ENCODE results near the gene IL17B.
"Not testable (repeated sequence)": the region's sequence is repeated elsewhere in the genome, so short reads cannot be mapped to it uniquely, and the experiment has no call there.

Gene IL17B

GRCh38 chr5:149401051-149401450, 22.0 kb upstream of the IL17B start:
- peak overlapping the region in 1 of 2 donors; percentile 48 for H3K27ac ChIP-seq (ENCODE audit: low read depth in 2 of 2, low read length in 2 of 2)
- H3K9ac ChIP-seq (ENCODE audit: low read depth in 1 of 2, low read length in 2 of 2): no peak overlapping the region
- H3K4me3 ChIP-seq (ENCODE audit: low read length in 2 of 2): no peak overlapping the region
- no peaks in the 10 kb centered on the region for H3K9me3 ChIP-seq (ENCODE audit: control insufficient read depth in 2 of 2, low read length in 2 of 2)
- H3K36me3 ChIP-seq (ENCODE audit: control insufficient read depth in 2 of 2, insufficient read depth in 2 of 2, low read length in 2 of 2): no peaks in the 10 kb centered on the region
- H3K27me3 ChIP-seq (ENCODE audit: control insufficient read depth in 2 of 2, insufficient read depth in 2 of 2, low read length in 2 of 2): no peaks in the 10 kb centered on the region
- H3K4me1 ChIP-seq (ENCODE audit: control insufficient read depth in 2 of 2, insufficient read depth in 2 of 2, low read length in 2 of 2): peaks cover 3 to 4% of the 10 kb centered on the region in 2 donors

- Histone ChIP-seq H3K36me3 (ENCODE audit: control insufficient read depth in 2 of 2, insufficient read depth in 2 of 2, low read length in 2 of 2) (no peaks in the 10 kb centered on the region), H3K9ac (ENCODE audit: low read depth in 1 of 2, low read length in 2 of 2) (no peak overlapping the region), H3K4me3 (ENCODE audit: low read length in 2 of 2) (no peak overlapping the region), H3K4me1 (ENCODE audit: control insufficient read depth in 2 of 2, insufficient read depth in 2 of 2, low read length in 2 of 2) (peaks cover 3 to 4% of the 10 kb centered on the region in 2 donors), H3K27ac (ENCODE audit: low read depth in 2 of 2, low read length in 2 of 2) (peak overlapping the region; percentile 35 to 48), H3K9me3 (ENCODE audit: control insufficient read depth in 2 of 2, low read length in 2 of 2) (no peaks in the 10 kb centered on the region), H3K27me3 (ENCODE audit: control insufficient read depth in 2 of 2, insufficient read depth in 2 of 2, low read length in 2 of 2) (no peaks in the 10 kb centered on the region)
These were observed 21.2 kb upstream of the IL17B start for GRCh38 chr5:149400304-149400703.

- Histone ChIP-seq H3K36me3 (ENCODE audit: control insufficient read depth in 2 of 2, insufficient read depth in 2 of 2, low read length in 2 of 2) (no peaks in the 10 kb centered on the region), H3K27me3 (ENCODE audit: control insufficient read depth in 2 of 2, insufficient read depth in 2 of 2, low read length in 2 of 2) (no peaks in the 10 kb centered on the region), H3K27ac (ENCODE audit: low read depth in 2 of 2, low read length in 2 of 2) (peak overlapping the region; percentile 35 to 48), H3K9me3 (ENCODE audit: control insufficient read depth in 2 of 2, low read length in 2 of 2) (no peaks in the 10 kb centered on the region), H3K4me3 (ENCODE audit: low read length in 2 of 2) (no peak overlapping the region), H3K9ac (ENCODE audit: low read depth in 1 of 2, low read length in 2 of 2) (no peak overlapping the region), H3K4me1 (ENCODE audit: control insufficient read depth in 2 of 2, insufficient read depth in 2 of 2, low read length in 2 of 2) (peaks cover under 1 to 3% of the 10 kb centered on the region in 2 donors)
These were observed 20.7 kb upstream of the IL17B start for GRCh38 chr5:149399775-149400174.

GRCh38 chr5:149398747-149399266, 19.7 kb upstream of the IL17B start:
- H3K27me3 ChIP-seq (ENCODE audit: control insufficient read depth in 2 of 2, insufficient read depth in 2 of 2, low read length in 2 of 2); H3K4me3 ChIP-seq (ENCODE audit: low read length in 2 of 2); H3K27ac ChIP-seq (ENCODE audit: low read depth in 2 of 2, low read length in 2 of 2); H3K9ac ChIP-seq (ENCODE audit: low read depth in 1 of 2, low read length in 2 of 2); H3K9me3 ChIP-seq (ENCODE audit: control insufficient read depth in 2 of 2, low read length in 2 of 2); H3K36me3 ChIP-seq (ENCODE audit: control insufficient read depth in 2 of 2, insufficient read depth in 2 of 2, low read length in 2 of 2); H3K4me1 ChIP-seq (ENCODE audit: control insufficient read depth in 2 of 2, insufficient read depth in 2 of 2, low read length in 2 of 2): not testable (repeated sequence)

GRCh38 chr5:149397530-149397929, 18.4 kb upstream of the IL17B start:
- Histone ChIP-seq H3K27ac (ENCODE audit: low read depth in 2 of 2, low read length in 2 of 2) (peak overlapping the region in 1 of 2 donors; percentile 25), H3K36me3 (ENCODE audit: control insufficient read depth in 2 of 2, insufficient read depth in 2 of 2, low read length in 2 of 2) (no peaks in the 10 kb centered on the region), H3K9ac (ENCODE audit: low read depth in 1 of 2, low read length in 2 of 2) (no peak overlapping the region), H3K4me3 (ENCODE audit: low read length in 2 of 2) (no peak overlapping the region), H3K4me1 (ENCODE audit: control insufficient read depth in 2 of 2, insufficient read depth in 2 of 2, low read length in 2 of 2) (no peaks in the 10 kb centered on the region), H3K27me3 (ENCODE audit: control insufficient read depth in 2 of 2, insufficient read depth in 2 of 2, low read length in 2 of 2) (no peaks in the 10 kb centered on the region), H3K9me3 (ENCODE audit: control insufficient read depth in 2 of 2, low read length in 2 of 2) (no peaks in the 10 kb centered on the region)

GRCh38 chr5:149394996-149395395, 15.9 kb upstream of the IL17B start:
- H3K36me3 ChIP-seq (ENCODE audit: control insufficient read depth in 2 of 2, insufficient read depth in 2 of 2, low read length in 2 of 2); H3K9ac ChIP-seq (ENCODE audit: low read depth in 1 of 2, low read length in 2 of 2); H3K9me3 ChIP-seq (ENCODE audit: control insufficient read depth in 2 of 2, low read length in 2 of 2); H3K4me1 ChIP-seq (ENCODE audit: control insufficient read depth in 2 of 2, insufficient read depth in 2 of 2, low read length in 2 of 2); H3K27me3 ChIP-seq (ENCODE audit: control insufficient read depth in 2 of 2, insufficient read depth in 2 of 2, low read length in 2 of 2); H3K27ac ChIP-seq (ENCODE audit: low read depth in 2 of 2, low read length in 2 of 2); H3K4me3 ChIP-seq (ENCODE audit: low read length in 2 of 2): not testable (repeated sequence)

GRCh38 chr5:149392718-149393117, 13.6 kb upstream of the IL17B start:
- Histone ChIP-seq H3K4me3 (ENCODE audit: low read length in 2 of 2) (no peak overlapping the region), H3K27ac (ENCODE audit: low read depth in 2 of 2, low read length in 2 of 2) (no peak overlapping the region), H3K36me3 (ENCODE audit: control insufficient read depth in 2 of 2, insufficient read depth in 2 of 2, low read length in 2 of 2) (no peaks in the 10 kb centered on the region), H3K27me3 (ENCODE audit: control insufficient read depth in 2 of 2, insufficient read depth in 2 of 2, low read length in 2 of 2) (no peaks in the 10 kb centered on the region), H3K9ac (ENCODE audit: low read depth in 1 of 2, low read length in 2 of 2) (no peak overlapping the region), H3K9me3 (ENCODE audit: control insufficient read depth in 2 of 2, low read length in 2 of 2) (no peaks in the 10 kb centered on the region), H3K4me1 (ENCODE audit: control insufficient read depth in 2 of 2, insufficient read depth in 2 of 2, low read length in 2 of 2) (peaks cover 2 to 3% of the 10 kb centered on the region in 2 donors)

GRCh38 chr5:149391524-149391923, 12.4 kb upstream of the IL17B start:
- Histone ChIP-seq H3K27ac (ENCODE audit: low read depth in 2 of 2, low read length in 2 of 2) (peak overlapping the region in 1 of 2 donors; percentile 7), H3K9ac (ENCODE audit: low read depth in 1 of 2, low read length in 2 of 2) (no peak overlapping the region), H3K27me3 (ENCODE audit: control insufficient read depth in 2 of 2, insufficient read depth in 2 of 2, low read length in 2 of 2) (no peaks in the 10 kb centered on the region), H3K4me3 (ENCODE audit: low read length in 2 of 2) (no peak overlapping the region), H3K4me1 (ENCODE audit: control insufficient read depth in 2 of 2, insufficient read depth in 2 of 2, low read length in 2 of 2) (peaks cover 2 to 3% of the 10 kb centered on the region in 2 donors), H3K9me3 (ENCODE audit: control insufficient read depth in 2 of 2, low read length in 2 of 2) (no peaks in the 10 kb centered on the region), H3K36me3 (ENCODE audit: control insufficient read depth in 2 of 2, insufficient read depth in 2 of 2, low read length in 2 of 2) (no peaks in the 10 kb centered on the region)

- H3K9ac ChIP-seq (ENCODE audit: low read depth in 1 of 2, low read length in 2 of 2); H3K4me1 ChIP-seq (ENCODE audit: control insufficient read depth in 2 of 2, insufficient read depth in 2 of 2, low read length in 2 of 2); H3K4me3 ChIP-seq (ENCODE audit: low read length in 2 of 2); H3K36me3 ChIP-seq (ENCODE audit: control insufficient read depth in 2 of 2, insufficient read depth in 2 of 2, low read length in 2 of 2); H3K9me3 ChIP-seq (ENCODE audit: control insufficient read depth in 2 of 2, low read length in 2 of 2); H3K27me3 ChIP-seq (ENCODE audit: control insufficient read depth in 2 of 2, insufficient read depth in 2 of 2, low read length in 2 of 2): not testable (repeated sequence)
- peak overlapping the region in 1 of 2 donors; percentile 7 for H3K27ac ChIP-seq (ENCODE audit: low read depth in 2 of 2, low read length in 2 of 2)
These were observed 12.0 kb upstream of the IL17B start for GRCh38 chr5:149391076-149391475.

GRCh38 chr5:149389552-149390495, 10.7 kb upstream of the IL17B start:
- no peaks in the 10 kb centered on the region for H3K27me3 ChIP-seq (ENCODE audit: control insufficient read depth in 2 of 2, insufficient read depth in 2 of 2, low read length in 2 of 2)
- peak overlapping the region; percentile 77 to 83 for H3K27ac ChIP-seq (ENCODE audit: low read depth in 2 of 2, low read length in 2 of 2)
- peak overlapping the region in 1 of 2 donors; percentile 18 for H3K9ac ChIP-seq (ENCODE audit: low read depth in 1 of 2, low read length in 2 of 2)
- no peaks in the 10 kb centered on the region for H3K9me3 ChIP-seq (ENCODE audit: control insufficient read depth in 2 of 2, low read length in 2 of 2)
- H3K4me1 ChIP-seq (ENCODE audit: control insufficient read depth in 2 of 2, insufficient read depth in 2 of 2, low read length in 2 of 2): peaks cover 3 to 4% of the 10 kb centered on the region in 2 donors
- no peak overlapping the region for H3K4me3 ChIP-seq (ENCODE audit: low read length in 2 of 2)
- no peaks in the 10 kb centered on the region for H3K36me3 ChIP-seq (ENCODE audit: control insufficient read depth in 2 of 2, insufficient read depth in 2 of 2, low read length in 2 of 2)
